Muscle layer of duodenum (tissue), 2 donors: ENCODE results near the gene LRMDA.
"Not testable (repeated sequence)": the region's sequence is repeated elsewhere in the genome, so short reads cannot be mapped to it uniquely, and the experiment has no call there.

ENCODE experiments used
- H3K27ac ChIP-seq: one replicate; pipeline ENCODE4 v1.7.0; 2013; ENCODE audit warnings: mild to moderate bottlenecking, low read length
- H3K27me3 ChIP-seq: one replicate; pipeline ENCODE4 v1.7.0; 2013; ENCODE audit warnings: low read depth, mild to moderate bottlenecking, control low read depth, low read length
- H3K36me3 ChIP-seq, 2 donors: one replicate each; pipeline ENCODE4 v1.7.0; 2013; ENCODE audit warnings: low read length in 2 of 2, control low read depth in 1 of 2, mild to moderate bottlenecking in 1 of 2; ENCODE audit not compliant: insufficient read depth in 2 of 2, control insufficient read depth in 1 of 2
- H3K4me1 ChIP-seq, 2 donors: one replicate each; pipeline ENCODE4 v1.7.0; 2013; ENCODE audit warnings: low read length in 2 of 2, mild to moderate bottlenecking in 2 of 2, control low read depth in 1 of 2, moderate library complexity in 1 of 2; ENCODE audit not compliant: insufficient read depth in 2 of 2, control insufficient read depth in 1 of 2
- H3K4me3 ChIP-seq, 2 donors: one replicate each; pipeline ENCODE4 v1.7.0; 2013; ENCODE audit warnings: low read length in 2 of 2, low read depth in 1 of 2, mild to moderate bottlenecking in 1 of 2
- H3K9me3 ChIP-seq, 2 donors: one replicate each; pipeline ENCODE4 v1.7.0; 2013; ENCODE audit warnings: low read length in 2 of 2, control low read depth in 1 of 2, mild to moderate bottlenecking in 1 of 2; ENCODE audit not compliant: control insufficient read depth in 1 of 2
- donor health status: healthy.

The LRMDA gene

GRCh38 chr10:75620356-75620755, 188.9 kb downstream of the LRMDA start:
- Histone ChIP-seq H3K9me3 (no peaks in the 10 kb centered on the region), H3K27me3 (no peaks in the 10 kb centered on the region), H3K4me3 (no peak overlapping the region), H3K36me3 (no peaks in the 10 kb centered on the region), H3K27ac (no peak overlapping the region), H3K4me1 (peaks cover 0 to 11% of the 10 kb centered on the region in 2 donors)

GRCh38 chr10:75621003-75621402, 189.6 kb downstream of the LRMDA start:
- not testable (repeated sequence) for H3K36me3 ChIP-seq, H3K9me3 ChIP-seq, H3K27ac ChIP-seq, H3K27me3 ChIP-seq, H3K4me3 ChIP-seq
- peaks cover 0 to 11% of the 10 kb centered on the region in 2 donors for H3K4me1 ChIP-seq

- no peak overlapping the region for H3K27ac ChIP-seq
- H3K27me3 ChIP-seq: no peaks in the 10 kb centered on the region
- no peaks in the 10 kb centered on the region for H3K36me3 ChIP-seq
- H3K4me3 ChIP-seq: no peak overlapping the region
- peaks cover 0 to 11% of the 10 kb centered on the region in 2 donors for H3K4me1 ChIP-seq
- no peaks in the 10 kb centered on the region for H3K9me3 ChIP-seq
Measured at GRCh38 chr10:75622503-75622902, 191.1 kb downstream of the LRMDA start.

- H3K27me3 ChIP-seq: no peaks in the 10 kb centered on the region
- no peaks in the 10 kb centered on the region for H3K36me3 ChIP-seq
- peaks cover 0 to 11% of the 10 kb centered on the region in 2 donors for H3K4me1 ChIP-seq
- no peak overlapping the region for H3K27ac ChIP-seq
- no peak overlapping the region for H3K4me3 ChIP-seq
- no peaks in the 10 kb centered on the region for H3K9me3 ChIP-seq
Measured at GRCh38 chr10:75623310-75624093, 192.1 kb downstream of the LRMDA start.

- Histone ChIP-seq H3K27ac (no peak overlapping the region), H3K36me3 (no peaks in the 10 kb centered on the region)
Measured at GRCh38 chr10:75624638-75625037, 193.2 kb downstream of the LRMDA start.

GRCh38 chr10:75630746-75631145, 199.3 kb downstream of the LRMDA start:
- H3K4me1 ChIP-seq: no peaks in the 10 kb centered on the region

More at GRCh38 chr10:75624638-75625037, 193.2 kb downstream of the LRMDA start:
- Histone ChIP-seq H3K4me3 (no peak overlapping the region), H3K27me3 (no peaks in the 10 kb centered on the region), H3K4me1 (peaks cover 0 to 11% of the 10 kb centered on the region in 2 donors), H3K9me3 (no peaks in the 10 kb centered on the region)

GRCh38 chr10:75632805-75633462, 201.5 kb downstream of the LRMDA start:
- H3K9me3 ChIP-seq: no peaks in the 10 kb centered on the region
- H3K27ac ChIP-seq: no peak overlapping the region
- no peak overlapping the region for H3K4me3 ChIP-seq
- H3K27me3 ChIP-seq: no peaks in the 10 kb centered on the region
- H3K36me3 ChIP-seq: no peaks in the 10 kb centered on the region
- H3K4me1 ChIP-seq: no peaks in the 10 kb centered on the region

More at GRCh38 chr10:75630746-75631145, 199.3 kb downstream of the LRMDA start:
- H3K27ac ChIP-seq: no peak overlapping the region
- H3K36me3 ChIP-seq: no peaks in the 10 kb centered on the region
- H3K4me3 ChIP-seq: no peak overlapping the region
- no peaks in the 10 kb centered on the region for H3K27me3 ChIP-seq
- no peaks in the 10 kb centered on the region for H3K9me3 ChIP-seq

- H3K4me1 ChIP-seq: no peaks in the 10 kb centered on the region
- no peak overlapping the region for H3K27ac ChIP-seq
- H3K36me3 ChIP-seq: no peaks in the 10 kb centered on the region
- no peaks in the 10 kb centered on the region for H3K9me3 ChIP-seq
- no peak overlapping the region for H3K4me3 ChIP-seq
- no peaks in the 10 kb centered on the region for H3K27me3 ChIP-seq
Measured at GRCh38 chr10:75633568-75633967, 202.1 kb downstream of the LRMDA start.

GRCh38 chr10:75634947-75635346, 203.5 kb downstream of the LRMDA start:
- Histone ChIP-seq H3K4me3 (no peak overlapping the region), H3K9me3 (no peaks in the 10 kb centered on the region), H3K4me1 (no peaks in the 10 kb centered on the region), H3K27ac (no peak overlapping the region), H3K27me3 (no peaks in the 10 kb centered on the region), H3K36me3 (no peaks in the 10 kb centered on the region)

- Histone ChIP-seq H3K4me3 (no peak overlapping the region), H3K27me3 (no peaks in the 10 kb centered on the region), H3K9me3 (no peaks in the 10 kb centered on the region), H3K4me1 (peaks cover 0 to 6% of the 10 kb centered on the region in 2 donors), H3K36me3 (no peaks in the 10 kb centered on the region), H3K27ac (no peak overlapping the region)
Measured at GRCh38 chr10:75638752-75639151, 207.3 kb downstream of the LRMDA start.

- Histone ChIP-seq H3K4me1 (peaks cover 0 to 6% of the 10 kb centered on the region in 2 donors), H3K4me3 (no peak overlapping the region), H3K27me3 (no peaks in the 10 kb centered on the region), H3K9me3 (no peaks in the 10 kb centered on the region), H3K36me3 (no peaks in the 10 kb centered on the region), H3K27ac (no peak overlapping the region)
Measured at GRCh38 chr10:75639736-75640135, 208.3 kb downstream of the LRMDA start.
